ENCODE data around the gene KRT4. TPM values are rescaled to one million over a fixed set of nuclear protein-coding genes. Genes with fewer than 3 reads are reported as not detected.

KRT4 gene
- total RNA-seq, 1 experiment from 2014 or later: not detected

GRCh38 chr12:52809166-52809565, 4.8 kb downstream of the KRT4 start:
- Histone ChIP-seq H3K27me3 (ENCODE audit: insufficient read depth, low read length) (peaks cover 10% of the 10 kb centered on the region; the same call in 1 of the 2 replicates), H3K79me2 (ENCODE audit: insufficient read depth, low read length) (no peaks in the 10 kb centered on the region), H3K9me2 (ENCODE audit: insufficient read depth) (no peaks in the 10 kb centered on the region), H3K4me1 (ENCODE audit: control insufficient read depth in 1 of 2, insufficient read depth in 2 of 2, low read length in 2 of 2) (peaks cover 0 to 6% of the 10 kb centered on the region in 2 experiments; a peak in 2 of 4 replicates), H3K36me3 (ENCODE audit: control insufficient read depth in 1 of 2, insufficient read depth in 2 of 2, low read length in 2 of 2) (no peaks in the 10 kb centered on the region), H3K27ac (ENCODE audit: low read depth, low read length) (no peak overlapping the region), H2AFZ (ENCODE audit: low read depth, low read length, poor library complexity, severe bottlenecking) (no peak overlapping the region), H3K4me2 (ENCODE audit: low read length) (no peak overlapping the region), H3K9me3 (ENCODE audit: control insufficient read depth in 1 of 2, insufficient read depth in 1 of 2, low read depth in 1 of 2, low read length in 2 of 2) (no peaks in the 10 kb centered on the region), H4K20me1 (ENCODE audit: insufficient read depth) (no peaks in the 10 kb centered on the region), H3K4me3 (replicated peaks in 1 of 2; ENCODE audit: low read depth in 1 of 2, low read length in 2 of 2) (no peak overlapping the region), H3K9ac (ENCODE audit: low read length) (no peak overlapping the region)
- CTCF ChIA-PET: no interaction called here
- DNase-seq (ENCODE audit: low read depth, low spot score): no peak
- ATAC-seq: no peak
- intact Hi-C loops (cut with micrococcal nuclease): no loop called here
- TF ChIP-seq CBX3 (IDR thresholded peaks at IDR 0.05; ENCODE audit: low read depth) (no peak), ZBTB33 (IDR thresholded peaks at IDR 0.05; ENCODE audit: extremely low read depth, insufficient replicate concordance, low read length) (no peak), SRF (IDR thresholded peaks at IDR 0.05; ENCODE audit: low read depth) (no peak), CEBPB (IDR thresholded peaks at IDR 0.05; ENCODE audit: low read depth) (no peak), FOSL1 (IDR thresholded peaks at IDR 0.05; ENCODE audit: low read depth) (no peak), EZH2 (IDR thresholded peaks at IDR 0.05) (no peak), YY1 (IDR thresholded peaks at IDR 0.05; ENCODE audit: extremely low read depth, insufficient replicate concordance, low read depth, low read length) (no peak), CTCF (IDR thresholded peaks at IDR 0.05 in 2 of 3, conservative IDR thresholded peaks at IDR 0.05 in 1 of 3; ENCODE audit: borderline replicate concordance in 1 of 3, insufficient read depth in 1 of 3, low read depth in 2 of 3, low read length in 2 of 3) (no peak), ATF3 (IDR thresholded peaks at IDR 0.05) (no peak), POLR2A (IDR thresholded peaks at IDR 0.05; ENCODE audit: borderline replicate concordance, extremely low read depth, insufficient read depth, insufficient read length) (no peak), EGR1 (IDR thresholded peaks at IDR 0.05; ENCODE audit: low read depth) (no peak), ELF1 (IDR thresholded peaks at IDR 0.05; ENCODE audit: borderline replicate concordance, low read depth) (no peak)
- POLR2A ChIA-PET: no interaction called here
- no TSS peak for BruUV-seq (replicated peaks)
- RAD21 ChIA-PET (ENCODE audit: low non-redundant PET in 1 of 2, low total read pairs in 2 of 2, uncharacterized antibody in 2 of 2, unreplicated experiment in 2 of 2): no interaction called here
